HEK293 (cell line): Measurements from ENCODE around the gene PDZRN3.

Experiments used
- CTCF ChIA-PET: fragments of 350-600 bp; formaldehyde crosslinking; extraction: SDS; loops from one replicate; lab custom pipeline; 2021; ENCODE audit warnings: antibody characterized with exemption; lab: Yijun Ruan, JAX
- POLR2A ChIA-PET: fragments of 300-600 bp; formaldehyde crosslinking; extraction: SDS; loops from one replicate; lab custom pipeline; 2020; ENCODE audit warnings: antibody characterized with exemption, inconsistent platforms; lab: Yijun Ruan, JAX
- H3K27ac ChIP-seq: fragments of 200-500 bp; sonication (Bioruptor generic); 2 replicates; pipeline ENCODE4 v1.5.1; 2014; ENCODE audit warnings: low read depth, low read length, control low read depth, inconsistent platforms; ENCODE audit errors: extremely low read depth
- H3K36me3 ChIP-seq, 2 experiments: fragments of 200-500 bp in 1 of 2; sonication (Bioruptor generic) in 1 of 2; 1 replicate in 1 of 2; 2 replicates in 1 of 2; pipeline ENCODE4 v1.5.1; 2014 to 2017; ENCODE audit warnings: inconsistent platforms in 2 of 2, low read length in 2 of 2; ENCODE audit not compliant: control insufficient read depth in 2 of 2, insufficient read depth in 1 of 2
- H3K4me1 ChIP-seq: fragments of 200-500 bp; sonication (Bioruptor generic); 2 replicates; pipeline ENCODE4 v1.5.1; 2014; ENCODE audit warnings: mild to moderate bottlenecking, low read length, inconsistent platforms; ENCODE audit not compliant: control insufficient read depth, insufficient read depth
- H3K4me3 ChIP-seq: 2 replicates; pipeline ENCODE4 v1.5.1; 2011; ENCODE audit warnings: low read depth, mild to moderate bottlenecking, control low read depth, low read length, moderate library complexity
- H3K9me3 ChIP-seq: fragments of 200-500 bp; sonication (Bioruptor generic); 2 replicates; pipeline ENCODE4 v1.5.1; 2014; ENCODE audit warnings: low read depth, low read length, inconsistent platforms; ENCODE audit not compliant: control insufficient read depth, insufficient read depth
- BCL6B ChIP-seq: fragments of 450-650 bp; formaldehyde crosslinking; IDR thresholded peaks from 2 replicates; pipeline ENCODE4 v1.5.1; 2017; ENCODE audit warnings: missing biosample characterization, missing genetic modification characterization
- ELK4 ChIP-seq: IDR thresholded peaks from 2 replicates; pipeline ENCODE4 v1.6.1; 2011; ENCODE audit warnings: mild to moderate bottlenecking, low read depth, low read length, borderline replicate concordance
- GLIS1 ChIP-seq: fragments of 450-650 bp; formaldehyde crosslinking; IDR thresholded peaks from 2 replicates; pipeline ENCODE4 v1.5.1; 2016; ENCODE audit warnings: missing biosample characterization, missing genetic modification characterization
- GLIS2 ChIP-seq: fragments of 450-650 bp; formaldehyde crosslinking; IDR thresholded peaks from 2 replicates; pipeline ENCODE4 v1.5.1; 2016; ENCODE audit warnings: missing biosample characterization, missing genetic modification characterization
- HIC1 ChIP-seq: fragments of 450-650 bp; formaldehyde crosslinking; IDR thresholded peaks from 2 replicates; pipeline ENCODE4 v1.5.1; 2016; ENCODE audit warnings: missing biosample characterization, missing genetic modification characterization
- KLF10 ChIP-seq: fragments of 450-650 bp; IDR thresholded peaks from 2 replicates; pipeline ENCODE4 v1.5.1; 2018; ENCODE audit warnings: missing biosample characterization, mild to moderate bottlenecking, missing genetic modification characterization
- PRDM10 ChIP-seq: fragments of 450-650 bp; formaldehyde crosslinking; IDR thresholded peaks from 2 replicates; pipeline ENCODE4 v1.5.1; 2016; ENCODE audit warnings: missing biosample characterization, missing genetic modification characterization
- REPIN1 ChIP-seq: fragments of 450-650 bp; formaldehyde crosslinking; IDR thresholded peaks from 2 replicates; pipeline ENCODE4 v1.5.1; 2017; ENCODE audit warnings: missing biosample characterization, missing genetic modification characterization, low read depth
- WT1 ChIP-seq: fragments of 450-650 bp; formaldehyde crosslinking; IDR thresholded peaks from 2 replicates; pipeline ENCODE4 v1.5.1; 2016; ENCODE audit warnings: missing biosample characterization, missing genetic modification characterization
- ZBTB26 ChIP-seq: fragments of 450-650 bp; formaldehyde crosslinking; optimal IDR thresholded peaks from 2 replicates; pipeline ENCODE3; 2016; ENCODE audit warnings: missing biosample characterization, mild to moderate bottlenecking, missing genetic modification characterization
- ZBTB7A ChIP-seq: fragments of 450-650 bp; formaldehyde crosslinking; IDR thresholded peaks from 2 replicates; pipeline ENCODE4 v1.5.1; 2016; ENCODE audit warnings: low read depth, missing biosample characterization, missing genetic modification characterization
- ZNF155 ChIP-seq: fragments of 450-650 bp; formaldehyde crosslinking; IDR thresholded peaks from 2 replicates; pipeline ENCODE4 v1.5.1; 2016; ENCODE audit warnings: missing biosample characterization, missing genetic modification characterization
- ZNF433 ChIP-seq: fragments of 450-650 bp; formaldehyde crosslinking; IDR thresholded peaks from 2 replicates; pipeline ENCODE4 v1.5.1; 2016; ENCODE audit warnings: missing biosample characterization, missing genetic modification characterization, low read depth
- ZNF585B ChIP-seq: fragments of 450-650 bp; formaldehyde crosslinking; IDR thresholded peaks from 2 replicates; pipeline ENCODE4 v1.5.1; 2016; ENCODE audit warnings: missing biosample characterization, missing genetic modification characterization
- ZNF621 ChIP-seq: fragments of 450-650 bp; formaldehyde crosslinking; IDR thresholded peaks from 2 replicates; pipeline ENCODE4 v1.5.1; 2017; ENCODE audit warnings: missing biosample characterization, missing genetic modification characterization
- ZNF626 ChIP-seq: fragments of 450-650 bp; sonication (Bioruptor Pico); formaldehyde crosslinking; IDR thresholded peaks from 2 replicates; pipeline ENCODE4 v1.5.1; 2018; ENCODE audit warnings: missing biosample characterization, missing genetic modification characterization, inconsistent platforms
- ZNF670 ChIP-seq: fragments of 450-650 bp; formaldehyde crosslinking; IDR thresholded peaks from 2 replicates; pipeline ENCODE4 v1.5.1; 2016; ENCODE audit warnings: missing biosample characterization, missing genetic modification characterization, low read depth
- ZNF791 ChIP-seq: fragments of 450-650 bp; formaldehyde crosslinking; IDR thresholded peaks from 2 replicates; pipeline ENCODE4 v1.5.1; 2016; ENCODE audit warnings: missing biosample characterization, missing genetic modification characterization

PDZRN3 gene

GRCh38 chr3:73599605-73600004 lies 25.1 kb downstream of the PDZRN3 start:
- H3K27ac ChIP-seq, result no peak overlapping the region
- no peaks in the 10 kb centered on the region for H3K4me1 ChIP-seq
- H3K4me3 ChIP-seq, result no peak overlapping the region
- TF ChIP-seq KLF10 (tag by site-specific recombination) (no peak), ZNF155 (tag by site-specific recombination) (no peak), BCL6B (tag by site-specific recombination) (no peak), ZNF670 (tag by site-specific recombination) (no peak), ZNF621 (tag by site-specific recombination) (no peak), WT1 (tag by site-specific recombination) (no peak), ELK4 (no peak), ZBTB7A (tag by site-specific recombination) (no peak), GLIS1 (tag by site-specific recombination) (no peak), ZNF585B (tag by site-specific recombination) (no peak), ZNF791 (no peak), GLIS2 (no peak)
- no peaks in the 10 kb centered on the region for H3K9me3 ChIP-seq
- POLR2A ChIA-PET, result no interaction called here
- peaks cover 0 to 29% of the 10 kb centered on the region in 2 experiments; a peak in 1 of 3 replicates for H3K36me3 ChIP-seq
- CTCF ChIA-PET, result no interaction called here

- Histone ChIP-seq H3K9me3 (no peaks in the 10 kb centered on the region), H3K27ac (no peak overlapping the region), H3K4me1 (no peaks in the 10 kb centered on the region), H3K36me3 (peaks cover 0 to 29% of the 10 kb centered on the region in 2 experiments; a peak in 1 of 3 replicates), H3K4me3 (no peak overlapping the region)
- POLR2A ChIA-PET, result no interaction called here
- CTCF ChIA-PET, result interaction anchor here (0.7 kb wide), 1 partner anchor 52 kb away, joined by 3 read pairs; no protein-coding TSS in a partner anchor
- TF ChIP-seq PRDM10, result no peak
- no peak for TF ChIP-seq ZNF626 (tag by site-specific recombination)
Observed at GRCh38 chr3:73597476-73597875, 27.3 kb downstream of the PDZRN3 start.

GRCh38 chr3:73592154-73593144 lies 32.3 kb downstream of the PDZRN3 start:
- H3K36me3 ChIP-seq, result peaks cover 0 to 3% of the 10 kb centered on the region in 2 experiments; a peak in 1 of 3 replicates
- TF ChIP-seq ZBTB26 (tag by site-specific recombination) (no peak), ZNF433 (tag by site-specific recombination) (no peak), REPIN1 (tag by site-specific recombination) (no peak), HIC1 (tag by site-specific recombination) (no peak)
- TF ChIP-seq, all 188 proteins: peak for 0
- ChIA-PET POLR2A (no interaction called here), CTCF (interaction anchor here (1.0 kb wide), 1 partner anchor 85 kb away, joined by 4 read pairs; no protein-coding TSS in a partner anchor)
- Histone ChIP-seq H3K4me1 (no peaks in the 10 kb centered on the region), H3K9me3 (no peaks in the 10 kb centered on the region), H3K4me3 (no peak overlapping the region), H3K27ac (no peak overlapping the region)
